Measurements from ENCODE around the gene MRPL4. TPM values are rescaled to one million over a fixed set of nuclear protein-coding genes. Genes with fewer than 3 reads are reported as not detected.
"Not testable (repeated sequence)": the region's sequence is repeated elsewhere in the genome, so short reads cannot be mapped to it uniquely, and the experiment has no call there.

Gene MRPL4
- total and polyA plus RNA-seq, 2 donors = 9.9 to 77.4 TPM

DNA sequence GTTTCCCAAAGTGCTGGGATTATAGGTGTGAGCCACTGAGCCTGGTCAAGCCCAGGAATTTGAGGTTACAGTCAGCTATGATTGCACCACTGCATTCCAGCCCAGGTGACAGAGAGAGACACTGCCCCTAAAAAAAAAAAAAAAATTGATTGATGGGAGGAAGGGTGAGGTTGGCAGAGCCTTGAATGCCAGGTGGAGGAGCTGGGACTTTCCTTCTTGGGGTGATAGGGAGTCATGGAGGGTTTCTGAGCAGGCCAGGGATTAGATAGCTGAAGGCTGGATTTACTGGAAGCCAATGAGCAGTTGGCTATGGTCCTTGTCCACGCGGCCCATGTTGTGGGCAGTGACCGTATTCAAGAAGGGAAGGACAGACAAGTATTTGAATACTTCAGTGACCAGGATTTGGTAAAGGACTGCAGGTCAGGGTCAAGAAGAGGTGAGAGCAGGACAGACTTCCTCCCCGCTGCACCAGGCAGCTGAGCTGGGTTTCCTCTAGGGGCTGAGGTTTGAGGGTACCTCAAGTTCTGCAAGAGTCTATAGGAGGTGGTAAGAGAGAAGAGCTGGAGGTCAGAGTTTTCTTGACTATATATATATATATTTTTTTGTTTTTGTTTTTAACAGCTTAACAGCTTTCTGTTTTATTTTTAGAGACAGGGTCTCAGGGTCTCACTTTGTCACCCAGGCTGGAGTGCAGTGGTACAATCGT lies 27.9 kb downstream of the MRPL4 start:
- H3K4me1 ChIP-seq (ENCODE audit: insufficient read depth) = no peaks in the 10 kb centered on the region
- no peak overlapping the region for H3K27ac ChIP-seq (ENCODE audit: low read depth)
- WGBS = 86% methylated on average over 5 of the region's 5 CpGs
- peaks cover 2% of the 10 kb centered on the region for H3K36me3 ChIP-seq (ENCODE audit: insufficient read depth)
- DNase-seq (ENCODE audit: extremely low spot score) = no peak
- no peak overlapping the region for H3K4me3 ChIP-seq (ENCODE audit: low read depth, low read length)

DNA sequence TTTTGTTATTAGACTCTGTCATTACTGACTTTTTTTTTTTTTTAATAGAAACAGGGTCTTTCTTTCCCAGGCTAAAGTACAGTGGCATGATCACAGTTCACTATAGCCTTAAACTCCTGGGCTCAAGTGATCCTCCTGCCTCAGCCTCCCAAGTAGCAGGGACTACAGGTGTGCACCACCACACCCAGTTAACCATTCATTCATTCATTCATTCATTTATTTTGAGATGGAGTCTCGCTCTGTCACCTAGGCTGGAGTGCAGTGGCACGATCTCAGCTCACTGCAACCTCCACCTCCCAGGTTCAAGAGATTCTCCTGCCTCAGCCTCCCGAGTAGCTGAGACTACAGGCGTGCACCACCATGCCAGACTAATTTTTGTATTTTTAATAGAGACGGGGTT lies 30.0 kb downstream of the MRPL4 start:
- not testable (repeated sequence) for H3K27ac ChIP-seq (ENCODE audit: low read depth); H3K4me1 ChIP-seq (ENCODE audit: insufficient read depth); H3K4me3 ChIP-seq (ENCODE audit: low read depth, low read length); DNase-seq (ENCODE audit: extremely low spot score); H3K36me3 ChIP-seq (ENCODE audit: insufficient read depth)
- 92% methylated on average over 5 of the region's 5 CpGs for WGBS

DNA sequence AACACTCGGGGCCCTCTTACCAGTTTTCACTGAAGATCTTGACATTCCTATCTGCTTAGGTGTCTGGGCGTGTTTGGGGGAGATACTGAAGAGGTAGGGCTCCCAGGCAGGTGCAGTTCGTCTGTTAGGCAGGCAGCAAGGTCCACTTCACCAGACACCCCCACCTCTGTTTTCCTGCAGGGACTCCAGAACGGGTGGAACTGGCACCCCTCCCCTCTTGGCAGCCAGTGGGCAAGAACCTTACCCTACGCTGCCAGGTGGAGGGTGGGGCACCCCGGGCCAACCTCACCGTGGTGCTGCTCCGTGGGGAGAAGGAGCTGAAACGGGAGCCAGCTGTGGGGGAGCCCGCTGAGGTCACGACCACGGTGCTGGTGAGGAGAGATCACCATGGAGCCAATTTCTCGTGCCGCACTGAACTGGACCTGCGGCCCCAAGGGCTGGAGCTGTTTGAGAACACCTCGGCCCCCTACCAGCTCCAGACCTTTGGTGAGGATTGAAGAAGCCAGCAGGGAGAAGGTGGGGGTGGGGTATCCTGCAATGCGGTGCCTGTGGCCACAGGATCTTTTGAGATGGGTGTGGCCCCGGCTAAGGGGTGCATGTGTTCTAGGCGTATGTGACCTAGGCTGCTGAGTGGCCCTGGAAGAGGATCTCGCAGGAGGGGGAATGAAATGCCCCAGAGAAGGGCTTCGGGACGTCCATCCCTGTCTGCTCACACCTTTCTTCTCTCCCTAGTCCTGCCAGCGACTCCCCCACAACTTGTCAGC lies 31.5 kb downstream of the MRPL4 start:
- 70% methylated on average over 23 of the region's 23 CpGs for whole genome bisulfite sequencing
- Histone ChIP-seq H3K4me1 (ENCODE audit: insufficient read depth) (no peaks in the 10 kb centered on the region), H3K36me3 (ENCODE audit: insufficient read depth) (no peaks in the 10 kb centered on the region), H3K4me3 (ENCODE audit: low read depth, low read length) (no peak overlapping the region), H3K27ac (ENCODE audit: low read depth) (no peak overlapping the region)
- no peak for DNase-seq (ENCODE audit: extremely low spot score)

DNA sequence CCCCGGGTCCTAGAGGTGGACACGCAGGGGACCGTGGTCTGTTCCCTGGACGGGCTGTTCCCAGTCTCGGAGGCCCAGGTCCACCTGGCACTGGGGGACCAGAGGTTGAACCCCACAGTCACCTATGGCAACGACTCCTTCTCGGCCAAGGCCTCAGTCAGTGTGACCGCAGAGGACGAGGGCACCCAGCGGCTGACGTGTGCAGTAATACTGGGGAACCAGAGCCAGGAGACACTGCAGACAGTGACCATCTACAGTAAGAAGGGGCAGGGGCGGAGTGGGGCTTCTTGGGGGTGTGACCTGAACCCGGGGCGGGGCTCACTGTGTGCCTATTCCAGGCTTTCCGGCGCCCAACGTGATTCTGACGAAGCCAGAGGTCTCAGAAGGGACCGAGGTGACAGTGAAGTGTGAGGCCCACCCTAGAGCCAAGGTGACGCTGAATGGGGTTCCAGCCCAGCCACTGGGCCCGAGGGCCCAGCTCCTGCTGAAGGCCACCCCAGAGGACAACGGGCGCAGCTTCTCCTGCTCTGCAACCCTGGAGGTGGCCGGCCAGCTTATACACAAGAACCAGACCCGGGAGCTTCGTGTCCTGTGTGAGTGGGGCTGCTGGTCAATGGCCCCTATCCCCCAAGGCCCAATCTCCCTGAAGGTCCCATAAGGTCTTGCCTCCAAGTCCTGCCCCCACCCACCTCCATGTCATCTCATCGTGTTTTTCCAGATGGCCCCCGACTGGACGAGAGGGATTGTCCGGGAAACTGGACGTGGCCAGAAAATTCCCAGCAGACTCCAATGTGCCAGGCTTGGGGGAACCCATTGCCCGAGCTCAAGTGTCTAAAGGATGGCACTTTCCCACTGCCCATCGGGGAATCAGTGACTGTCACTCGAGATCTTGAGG lies 32.3 kb downstream of the MRPL4 start:
- Histone ChIP-seq H3K27ac (ENCODE audit: low read depth) (no peak overlapping the region), H3K4me3 (ENCODE audit: low read depth, low read length) (no peak overlapping the region), H3K4me1 (ENCODE audit: insufficient read depth) (peaks cover under 1% of the 10 kb centered on the region), H3K36me3 (ENCODE audit: insufficient read depth) (no peaks in the 10 kb centered on the region)
- no peak for DNase-seq (ENCODE audit: extremely low spot score)
- 91% methylated on average over 34 of the region's 34 CpGs for WGBS

DNA sequence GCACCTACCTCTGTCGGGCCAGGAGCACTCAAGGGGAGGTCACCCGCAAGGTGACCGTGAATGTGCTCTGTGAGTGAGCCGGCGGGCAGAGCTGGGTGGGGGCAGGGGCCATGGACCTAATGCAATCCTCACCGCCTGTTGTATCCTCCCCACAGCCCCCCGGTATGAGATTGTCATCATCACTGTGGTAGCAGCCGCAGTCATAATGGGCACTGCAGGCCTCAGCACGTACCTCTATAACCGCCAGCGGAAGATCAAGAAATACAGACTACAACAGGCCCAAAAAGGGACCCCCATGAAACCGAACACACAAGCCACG lies 32.9 kb downstream of the MRPL4 start:
- Histone ChIP-seq H3K4me3 (ENCODE audit: low read depth, low read length) (no peak overlapping the region), H3K4me1 (ENCODE audit: insufficient read depth) (peaks cover 4% of the 10 kb centered on the region), H3K27ac (ENCODE audit: low read depth) (no peak overlapping the region), H3K36me3 (ENCODE audit: insufficient read depth) (no peaks in the 10 kb centered on the region)
- 91% methylated on average over 13 of the region's 13 CpGs for WGBS
- no peak for DNase-seq (ENCODE audit: extremely low spot score)

DNA sequence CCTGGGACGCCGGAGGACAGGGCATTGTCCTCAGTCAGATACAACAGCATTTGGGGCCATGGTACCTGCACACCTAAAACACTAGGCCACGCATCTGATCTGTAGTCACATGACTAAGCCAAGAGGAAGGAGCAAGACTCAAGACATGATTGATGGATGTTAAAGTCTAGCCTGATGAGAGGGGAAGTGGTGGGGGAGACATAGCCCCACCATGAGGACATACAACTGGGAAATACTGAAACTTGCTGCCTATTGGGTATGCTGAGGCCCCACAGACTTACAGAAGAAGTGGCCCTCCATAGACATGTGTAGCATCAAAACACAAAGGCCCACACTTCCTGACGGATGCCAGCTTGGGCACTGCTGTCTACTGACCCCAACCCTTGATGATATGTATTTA lies 33.4 kb downstream of the MRPL4 start:
- no peak for DNase-seq (ENCODE audit: extremely low spot score)
- no peak overlapping the region for H3K27ac ChIP-seq (ENCODE audit: low read depth)
- H3K4me3 ChIP-seq (ENCODE audit: low read depth, low read length) = no peak overlapping the region
- H3K4me1 ChIP-seq (ENCODE audit: insufficient read depth) = peaks cover 4% of the 10 kb centered on the region
- no peaks in the 10 kb centered on the region for H3K36me3 ChIP-seq (ENCODE audit: insufficient read depth)
- WGBS = 90% methylated on average over 4 of the region's 4 CpGs

DNA sequence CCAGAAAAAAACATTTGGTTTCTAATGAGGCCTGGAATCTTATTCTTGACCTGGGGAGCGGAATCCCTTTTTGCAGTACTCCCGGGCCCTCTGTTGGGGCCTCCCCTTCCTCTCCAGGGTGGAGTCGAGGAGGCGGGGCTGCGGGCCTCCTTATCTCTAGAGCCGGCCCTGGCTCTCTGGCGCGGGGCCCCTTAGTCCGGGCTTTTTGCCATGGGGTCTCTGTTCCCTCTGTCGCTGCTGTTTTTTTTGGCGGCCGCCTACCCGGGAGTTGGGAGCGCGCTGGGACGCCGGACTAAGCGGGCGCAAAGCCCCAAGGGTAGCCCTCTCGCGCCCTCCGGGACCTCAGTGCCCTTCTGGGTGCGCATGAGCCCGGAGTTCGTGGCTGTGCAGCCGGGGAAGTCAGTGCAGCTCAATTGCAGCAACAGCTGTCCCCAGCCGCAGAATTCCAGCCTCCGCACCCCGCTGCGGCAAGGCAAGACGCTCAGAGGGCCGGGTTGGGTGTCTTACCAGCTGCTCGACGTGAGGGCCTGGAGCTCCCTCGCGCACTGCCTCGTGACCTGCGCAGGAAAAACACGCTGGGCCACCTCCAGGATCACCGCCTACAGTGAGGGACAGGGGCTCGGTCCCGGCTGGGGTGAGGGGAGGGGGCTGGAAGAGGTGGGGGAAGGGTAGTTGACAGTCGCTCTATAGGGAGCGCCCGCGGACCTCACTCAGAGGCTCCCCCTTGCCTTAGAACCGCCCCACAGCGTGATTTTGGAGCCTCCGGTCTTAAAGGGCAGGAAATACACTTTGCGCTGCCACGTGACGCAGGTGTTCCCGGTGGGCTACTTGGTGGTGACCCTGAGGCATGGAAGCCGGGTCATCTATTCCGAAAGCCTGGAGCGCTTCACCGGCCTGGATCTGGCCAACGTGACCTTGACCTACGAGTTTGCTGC lies 35.1 kb downstream of the MRPL4 start, which contains the start of gene ICAM4:
ICAM4 (plus strand) TSS at position 153 of the 935 bp plus-strand sequence; CDS start at position 211, 58 bp downstream.
- Histone ChIP-seq H3K27ac (ENCODE audit: low read depth) (no peak within 1 kb of the TSS), H3K36me3 (ENCODE audit: insufficient read depth) (no peaks in the 10 kb centered on the region), H3K4me1 (ENCODE audit: insufficient read depth) (peaks cover 4% of the 10 kb centered on the region), H3K4me3 (ENCODE audit: low read depth, low read length) (no peak within 1 kb of the TSS)
- no peak for DNase-seq (ENCODE audit: extremely low spot score)
- WGBS = 5% methylated on average over 59 of the region's 59 CpGs

DNA sequence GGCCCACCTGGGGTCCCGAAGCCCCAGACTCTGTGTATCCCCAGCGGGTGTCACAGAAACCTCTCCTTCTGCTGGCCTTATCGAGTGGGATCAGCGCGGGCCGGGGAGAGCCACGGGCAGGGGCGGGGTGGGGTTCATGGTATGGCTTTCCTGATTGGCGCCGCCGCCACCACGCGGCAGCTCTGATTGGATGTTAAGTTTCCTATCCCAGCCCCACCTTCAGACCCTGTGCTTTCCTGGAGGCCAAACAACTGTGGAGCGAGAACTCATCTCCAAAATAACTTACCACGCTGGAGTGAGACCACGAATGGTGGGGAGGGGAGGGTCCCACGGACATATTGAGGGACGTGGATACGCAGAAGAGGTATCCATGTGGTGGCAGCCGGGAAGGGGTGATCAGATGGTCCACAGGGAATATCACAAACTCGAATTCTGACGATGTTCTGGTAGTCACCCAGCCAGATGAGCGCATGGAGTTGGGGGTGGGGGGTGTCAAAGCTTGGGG lies 36.7 kb downstream of the MRPL4 start:
- no peak for DNase-seq (ENCODE audit: extremely low spot score)
- H3K4me1 ChIP-seq (ENCODE audit: insufficient read depth) = peaks cover 4% of the 10 kb centered on the region
- H3K4me3 ChIP-seq (ENCODE audit: low read depth, low read length) = no peak overlapping the region
- 3% methylated on average over 23 of the region's 23 CpGs for WGBS
- H3K36me3 ChIP-seq (ENCODE audit: insufficient read depth) = no peaks in the 10 kb centered on the region
- H3K27ac ChIP-seq (ENCODE audit: low read depth) = no peak overlapping the region

DNA sequence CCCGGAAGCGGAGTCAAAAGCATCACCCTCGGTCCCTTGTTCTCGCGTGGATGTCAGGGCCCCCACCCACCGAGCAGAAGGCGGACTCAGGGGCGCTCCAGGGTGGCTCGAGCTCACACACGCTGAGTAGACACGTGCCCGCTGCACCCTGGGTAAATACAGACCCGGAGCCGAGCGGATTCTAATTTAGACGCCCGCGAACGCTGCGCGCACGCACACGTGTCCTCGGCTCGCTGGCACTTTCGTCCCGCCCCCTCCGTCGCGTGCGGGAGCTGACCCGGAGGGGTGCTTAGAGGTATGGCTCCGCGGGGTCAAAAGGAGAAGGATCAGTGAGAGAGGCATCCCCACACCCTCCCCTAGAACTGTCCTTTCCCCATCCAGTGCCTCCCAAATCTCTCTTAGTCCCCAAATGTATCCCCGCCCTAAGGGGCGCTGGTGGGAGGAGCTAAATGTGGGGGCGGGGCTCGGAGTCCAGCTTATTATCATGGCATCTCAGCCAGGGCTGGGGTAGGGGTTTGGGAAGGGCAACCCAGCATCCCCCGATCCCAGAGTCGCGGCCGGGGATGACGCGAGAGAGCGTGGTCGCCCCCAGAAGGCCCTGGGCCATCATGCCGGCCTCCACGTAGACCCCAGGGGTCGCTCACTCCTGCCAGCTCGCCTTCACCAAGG lies 37.3 kb downstream of the MRPL4 start:
- no peak overlapping the region for H3K27ac ChIP-seq (ENCODE audit: low read depth)
- no peaks in the 10 kb centered on the region for H3K36me3 ChIP-seq (ENCODE audit: insufficient read depth)
- DNase-seq (ENCODE audit: extremely low spot score) = no peak
- under 1% methylated on average over 50 of the region's 50 CpGs for WGBS
- peaks cover 4% of the 10 kb centered on the region for H3K4me1 ChIP-seq (ENCODE audit: insufficient read depth)
- peak overlapping the region; percentile 29 for H3K4me3 ChIP-seq (ENCODE audit: low read depth, low read length)

DNA sequence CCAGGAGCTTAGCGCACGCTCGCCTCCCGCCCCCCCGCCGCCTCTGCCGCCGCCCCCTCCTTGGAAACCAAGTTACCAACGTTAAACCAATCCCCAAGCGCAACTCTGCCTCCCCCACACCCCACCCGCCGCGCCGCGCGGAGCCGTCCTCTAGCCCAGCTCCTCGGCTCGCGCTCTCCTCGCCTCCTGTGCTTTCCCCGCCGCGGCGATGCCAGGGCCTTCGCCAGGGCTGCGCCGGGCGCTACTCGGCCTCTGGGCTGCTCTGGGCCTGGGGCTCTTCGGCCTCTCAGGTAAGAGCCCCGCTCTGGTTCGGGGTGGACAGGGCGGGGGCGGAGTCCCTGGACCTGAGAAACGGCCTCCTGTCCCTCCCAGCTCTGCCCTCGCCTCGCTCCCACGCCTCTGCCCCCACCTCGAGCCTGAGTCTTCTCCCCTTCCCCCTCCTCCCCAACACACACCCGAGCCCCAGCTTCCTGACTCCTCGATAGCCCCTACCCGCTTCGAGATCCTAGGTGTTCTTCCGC lies 37.9 kb downstream of the MRPL4 start, which contains the start of gene ICAM5:
ICAM5 (plus strand) TSS at position 117 of the 521 bp plus-strand sequence; CDS start at position 209, 92 bp downstream.
- H3K36me3 ChIP-seq (ENCODE audit: insufficient read depth) = no peaks in the 10 kb centered on the region
- DNase-seq (ENCODE audit: extremely low spot score) = no peak
- H3K27ac ChIP-seq (ENCODE audit: low read depth) = no peak within 1 kb of the TSS
- peak within 1 kb of the TSS; percentile 30 for H3K4me3 ChIP-seq (ENCODE audit: low read depth, low read length)
- WGBS = 1% methylated on average over 45 of the region's 45 CpGs
- peaks cover 4% of the 10 kb centered on the region for H3K4me1 ChIP-seq (ENCODE audit: insufficient read depth)

DNA sequence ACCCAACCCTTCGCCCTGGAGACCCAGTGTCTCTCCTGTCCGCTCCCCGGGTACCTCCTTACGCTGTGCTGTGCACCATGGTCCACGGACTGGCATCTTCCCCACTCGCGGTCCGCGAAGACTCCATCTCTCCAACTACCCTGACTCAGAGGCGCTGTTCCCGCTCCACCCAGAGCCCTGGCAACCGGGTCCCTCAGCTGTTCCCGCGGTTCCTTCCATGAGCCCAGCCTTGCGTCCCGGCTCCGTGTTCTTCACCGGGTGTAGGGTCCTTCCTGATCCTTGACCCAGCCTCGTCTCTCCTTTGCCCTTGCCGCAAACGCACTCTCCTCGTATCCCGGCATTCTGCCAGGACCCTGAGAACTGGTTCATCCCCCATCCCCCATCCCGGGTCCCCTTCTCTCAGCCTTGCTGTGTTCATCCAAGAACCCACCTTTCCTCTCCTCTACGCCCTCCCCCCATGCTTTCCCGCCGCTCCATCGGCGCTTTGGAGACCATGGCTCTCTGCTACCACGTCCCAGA lies 38.4 kb downstream of the MRPL4 start:
- H3K36me3 ChIP-seq (ENCODE audit: insufficient read depth) = no peaks in the 10 kb centered on the region
- H3K4me1 ChIP-seq (ENCODE audit: insufficient read depth) = peaks cover 4% of the 10 kb centered on the region
- H3K27ac ChIP-seq (ENCODE audit: low read depth) = no peak overlapping the region
- WGBS = 2% methylated on average over 30 of the region's 30 CpGs
- DNase-seq (ENCODE audit: extremely low spot score) = no peak
- H3K4me3 ChIP-seq (ENCODE audit: low read depth, low read length) = peak overlapping the region; percentile 29
